Endothelial cell of umbilical vein (primary cell): ENCODE data around the gene LILRA6. TPM values are rescaled to one million over a fixed set of nuclear protein-coding genes. Genes with fewer than 3 reads are reported as not detected.

ENCODE experiments used
- BruUV-seq: library from RNA; stranded (reverse); fragments of 400-500 nt; replicated peaks from 2 replicates; lab custom pipeline; 2021; lab: Mats Ljungman, UMichigan
- CTCF ChIA-PET: fragments of 300-600, 350-600 bp; sonication (Branson Sonifier 250); formaldehyde crosslinking; loops from one replicate; lab custom pipeline; 2021; ENCODE audit warnings: antibody characterized with exemption, inconsistent platforms; lab: Charles Lee
- POLR2A ChIA-PET: fragments of 300-600, 350-600 bp; sonication (Branson Sonifier 250); formaldehyde crosslinking; loops from one replicate; lab custom pipeline; 2021; ENCODE audit warnings: antibody characterized with exemption, inconsistent platforms; lab: Charles Lee
- DNase-seq: peaks from one replicate; pipeline ENCODE4 v3.0.0-alpha.2; 2011; ENCODE audit warnings: low read depth, low spot score
- FAIRE-seq: peaks from 2 replicates; lab custom pipeline; 2011; peaks lifted over from hg19 to GRCh38; lab: Jason Lieb, UNC
- H2AFZ ChIP-seq: 2 replicates; pipeline ENCODE4 v1.6.0; 2012; ENCODE audit warnings: low read depth, low read length, control low read depth, inconsistent platforms
- H3K27ac ChIP-seq: 2 replicates; pipeline ENCODE4 v1.5.1; 2011; ENCODE audit warnings: low read depth, mild to moderate bottlenecking, control low read depth, low read length, moderate library complexity; ENCODE audit not compliant: insufficient read depth
- H3K27me3 ChIP-seq, 2 experiments: 2 replicates each; pipeline versions ENCODE4 v1.6.0 to v1.6.1; 2011; ENCODE audit warnings: low read length in 2 of 2, mixed read lengths in 1 of 2; ENCODE audit not compliant: control insufficient read depth in 2 of 2, insufficient read depth in 2 of 2
- H3K36me3 ChIP-seq, 2 experiments: 2 replicates in 1 of 2; 3 replicates in 1 of 2; pipeline ENCODE4 v1.5.1; 2011; ENCODE audit warnings: low read length in 2 of 2, mild to moderate bottlenecking in 1 of 2, moderate library complexity in 1 of 2; ENCODE audit not compliant: control insufficient read depth in 2 of 2, insufficient read depth in 2 of 2; ENCODE audit errors: extremely low read depth in 1 of 2
- H3K4me1 ChIP-seq: 3 replicates; pipeline ENCODE4 v1.5.1; 2011; ENCODE audit warnings: mild to moderate bottlenecking, low read length; ENCODE audit not compliant: control insufficient read depth, insufficient read depth; ENCODE audit errors: extremely low read depth
- H3K4me2 ChIP-seq: 2 replicates; pipeline ENCODE4 v1.6.1; 2011; ENCODE audit warnings: low read length, control low read depth, mixed read lengths; ENCODE audit not compliant: insufficient read depth
- H3K4me3 ChIP-seq, 3 experiments: fragments of 200-600 bp in 1 of 3; sonication (generic), shearing (Covaris generic) in 1 of 3; replicated peaks in 1 of 3; 2 replicates each; pipeline ENCODE4 v1.5.1; 2011 to 2016; ENCODE audit warnings: control low read depth in 3 of 3, low read length in 3 of 3, mild to moderate bottlenecking in 2 of 3, inconsistent platforms in 1 of 3, low read depth in 1 of 3, moderate library complexity in 1 of 3; ENCODE audit not compliant: insufficient read depth in 1 of 3
- H3K79me2 ChIP-seq: 2 replicates; pipeline ENCODE4 v1.6.0; 2012; ENCODE audit warnings: low read length, inconsistent platforms; ENCODE audit not compliant: control insufficient read depth, insufficient read depth
- H3K9ac ChIP-seq: replicated peaks from 2 replicates; pipeline ENCODE3; 2011; ENCODE audit warnings: low read length, control low read depth; ENCODE audit not compliant: insufficient read depth; ENCODE audit errors: extremely low read depth
- H3K9me1 ChIP-seq: replicated peaks from 3 replicates; pipeline ENCODE4 v1.6.0; 2011; ENCODE audit warnings: mild to moderate bottlenecking, low read length; ENCODE audit not compliant: control insufficient read depth, insufficient read depth; ENCODE audit errors: extremely low read depth
- H3K9me3 ChIP-seq: replicated peaks from 2 replicates; pipeline ENCODE4 v1.5.1; 2012; ENCODE audit warnings: low read length, inconsistent platforms; ENCODE audit not compliant: control insufficient read depth, insufficient read depth
- H4K20me1 ChIP-seq: replicated peaks from 2 replicates; pipeline ENCODE3; 2011; ENCODE audit warnings: mild to moderate bottlenecking, low read length; ENCODE audit not compliant: control insufficient read depth, insufficient read depth; ENCODE audit errors: extremely low read depth
- CTCF ChIP-seq, 2 donors: IDR thresholded peaks; 1 replicate in 1 of 2; 2 replicates in 1 of 2; pipeline ENCODE4 v1.5.1; 2011; ENCODE audit warnings: low read length in 2 of 2, mild to moderate bottlenecking in 2 of 2, moderate library complexity in 2 of 2, control low read depth in 1 of 2, inconsistent platforms in 1 of 2, low read depth in 1 of 2; ENCODE audit not compliant: insufficient read depth in 1 of 2; ENCODE audit errors: extremely low read depth in 1 of 2
- EZH2 ChIP-seq: IDR thresholded peaks from 2 replicates; pipeline ENCODE4 v1.6.1; 2012; ENCODE audit warnings: borderline replicate concordance, low read depth, mild to moderate bottlenecking, moderate library complexity, low read length, inconsistent platforms; ENCODE audit not compliant: severe bottlenecking
- FOS ChIP-seq: IDR thresholded peaks from 2 replicates; pipeline ENCODE4 v1.6.1; 2011; ENCODE audit warnings: mild to moderate bottlenecking, low read length, moderate library complexity, borderline replicate concordance; ENCODE audit not compliant: insufficient read depth
- GATA2 ChIP-seq: IDR thresholded peaks from 2 replicates; pipeline ENCODE4 v1.7.0; 2011; ENCODE audit warnings: low read depth, mild to moderate bottlenecking, moderate library complexity, mixed read lengths, low read length; ENCODE audit not compliant: insufficient read length, insufficient read depth
- JUN ChIP-seq: IDR thresholded peaks from 2 replicates; pipeline ENCODE4 v1.6.1; 2011; ENCODE audit warnings: borderline replicate concordance, low read depth; ENCODE audit not compliant: insufficient read length, insufficient read depth
- MYC ChIP-seq: IDR thresholded peaks from one replicate; pipeline ENCODE4 v1.6.1; 2011; ENCODE audit warnings: mild to moderate bottlenecking, low read depth, low read length
- POLR2A ChIP-seq: IDR thresholded peaks from 2 replicates; pipeline ENCODE4 v1.6.1; 2012; ENCODE audit warnings: low read depth, mild to moderate bottlenecking, control low read depth, low read length
- POLR2AphosphoS5 ChIP-seq: IDR thresholded peaks from 2 replicates; pipeline ENCODE4 v1.6.1; 2012; ENCODE audit warnings: low read depth, mild to moderate bottlenecking, control low read depth, low read length, moderate library complexity; ENCODE audit not compliant: insufficient read depth
- dilution Hi-C: fragments of 300-500 bp; cut with MboI; formaldehyde crosslinking; loops from one replicate; pipeline ENCODE4 v1.15.0; 2019; ENCODE audit warnings: low sequenced_read_pairs; ENCODE audit not compliant: extremely low pct_ligation_motif_present
- intact Hi-C: fragments of 100-400 bp; cut with micrococcal nuclease; formaldehyde crosslinking; loops from one replicate; pipeline ENCODE4 v1.10.0; 2022
- polyA plus RNA-seq, 4 experiments: library from polyadenylated mRNA; depleted of rRNA in 3 of 4; stranded (reverse) in 3 of 4; unstranded in 1 of 4; fragments of >200 nt; gene quantifications; 2 replicates each; pipeline versions ENCODE4 v1.2.1 to v1.2.3, GENCODE V29; 2011 to 2012; ENCODE audit warnings: missing spikeins in 1 of 4
- total RNA-seq: library from RNA; stranded (reverse); gene quantifications from 2 replicates; pipeline ENCODE4 v1.2.3, GENCODE V29; 2021
- TF ChIP-seq, protein P1 (sequence below): IDR thresholded peaks from 2 replicates; pipeline ENCODE4 v1.6.1; 2011; ENCODE audit not compliant: insufficient read depth, insufficient read length

The LILRA6 gene
- total and polyA plus RNA-seq, 2 donors (not counting 3 experiments of a cell fraction or from before 2014, with no cell fraction given), result not detected

DNA sequence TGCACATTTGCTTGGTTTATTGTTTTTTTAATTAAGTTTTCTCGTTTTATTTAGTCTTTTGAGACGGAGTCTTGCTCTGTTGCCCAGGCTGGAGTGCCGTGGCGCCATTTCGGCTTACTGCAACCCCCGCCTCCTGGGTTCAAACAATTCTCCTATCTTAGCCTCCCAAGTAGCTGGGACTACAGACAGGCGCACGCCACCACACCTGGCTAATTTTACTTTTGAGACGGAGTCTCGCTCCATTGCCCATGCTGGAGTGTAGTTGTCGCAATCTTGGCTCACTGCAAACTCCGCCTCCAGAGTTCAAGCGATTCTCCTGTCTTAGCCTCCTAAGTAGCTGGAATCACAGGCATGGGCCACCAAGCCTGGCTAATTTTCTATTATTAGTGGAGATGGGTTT is 40.6 kb downstream of the LILRA6 start:
- Histone ChIP-seq H4K20me1 (peaks cover 3% of the 10 kb centered on the region), H3K9me3 (no peaks in the 10 kb centered on the region), H2AFZ (no peak overlapping the region), H3K9me1 (no peaks in the 10 kb centered on the region), H3K4me2 (peak overlapping the region; percentile 96), H3K4me3 (peak overlapping the region; percentile 45 to 97 (median 64)), H3K27me3 (no peaks in the 10 kb centered on the region), H3K9ac (peak overlapping the region; percentile 95), H3K79me2 (peaks cover 63% of the 10 kb centered on the region), H3K4me1 (peaks cover 40% of the 10 kb centered on the region), H3K27ac (peak overlapping the region; percentile 91), H3K36me3 (peaks cover 40 to 42% of the 10 kb centered on the region in 2 experiments)
- FAIRE-seq, result no peak
- POLR2A ChIA-PET, result interaction anchor here (6.0 kb wide), 1 partner anchor 12 kb away, joined by 91 read pairs; the partner anchor contains the start of genes MBOAT7 and TSEN34
- no TSS peak for BruUV-seq
- no peak for DNase-seq
- intact Hi-C loops, result loop anchor here (5.0 kb wide), 2 partner anchors 40 to 245 kb away; partner anchors contain the start of gene LENG8
- CTCF ChIA-PET, result interaction anchor here (1.3 kb wide), 1 partner anchor 30 kb away, joined by 3 read pairs; no protein-coding TSS in a partner anchor
- dilution Hi-C loops, result no loop called here
- TF ChIP-seq CTCF (IDR thresholded peaks at IDR 0.05; ENCODE audit: extremely low read depth in 1 of 2, insufficient read depth in 1 of 2, low read depth in 1 of 2, low read length in 2 of 2) (no peak), MYC (no peak), POLR2AphosphoS5 (no peak), GATA2 (no peak), JUN (no peak), EZH2 (no peak), FOS (no peak), POLR2A (no peak)
- TF ChIP-seq, protein P1, sequence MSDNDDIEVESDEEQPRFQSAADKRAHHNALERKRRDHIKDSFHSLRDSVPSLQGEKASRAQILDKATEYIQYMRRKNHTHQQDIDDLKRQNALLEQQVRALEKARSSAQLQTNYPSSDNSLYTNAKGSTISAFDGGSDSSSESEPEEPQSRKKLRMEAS, result no peak
